GM12878 (cell line): Measurements from ENCODE around the gene CNTNAP2. TPM values are rescaled to one million over a fixed set of nuclear protein-coding genes. Genes with fewer than 3 reads are reported as not detected.

Experiments used
- ATAC-seq: fragments of 200-7000 bp; cut with Tn5 transposase; 3 replicates; pipeline ENCODE4 v1.9.1; 2020; ENCODE audit warnings: mild to moderate bottlenecking, moderate library complexity
- BruUV-seq: library from RNA; stranded (reverse); fragments of 400-500 nt; replicated peaks from 2 replicates; lab custom pipeline; 2021; lab: Mats Ljungman, UMichigan
- CTCF ChIA-PET: fragments of 300-600 bp; sonication (Branson Sonifier 250); formaldehyde crosslinking; extraction: SDS; loops from one replicate; lab custom pipeline; 2021; ENCODE audit warnings: inconsistent platforms; lab: Yijun Ruan, JAX
- POLR2A ChIA-PET: fragments of 350-600 bp; formaldehyde crosslinking; extraction: SDS; loops from one replicate; lab custom pipeline; 2021; ENCODE audit warnings: inconsistent platforms; lab: Charles Lee
- RAD21 ChIA-PET: fragments of 300-600 bp; sonication (Branson Sonifier 250); formaldehyde crosslinking; loops from one replicate; lab custom pipeline; 2023; ENCODE audit warnings: antibody characterized with exemption; ENCODE audit not compliant: unreplicated experiment; lab: Charles Lee
- SMC1A ChIA-PET: fragments of 300-600 bp; sonication (Branson Sonifier 250); formaldehyde crosslinking; loops from one replicate; lab custom pipeline; 2023; ENCODE audit not compliant: unreplicated experiment, uncharacterized antibody; lab: Charles Lee
- DNase-seq: peaks from one replicate; pipeline ENCODE4 v3.0.0-alpha.2; 2011; ENCODE audit warnings: low read depth, low spot score
- FAIRE-seq: peaks from 3 replicates; lab custom pipeline; 2011; peaks lifted over from hg19 to GRCh38; lab: Jason Lieb, UNC
- H2AFZ ChIP-seq: 2 replicates; pipeline ENCODE4 v1.6.0; 2011; ENCODE audit warnings: low read depth, low read length, control low read depth; ENCODE audit not compliant: control insufficient read depth
- H3K27ac ChIP-seq: 2 replicates; pipeline ENCODE4 v1.5.1; 2011; ENCODE audit warnings: control low read depth; ENCODE audit not compliant: control insufficient read depth, insufficient read depth
- H3K27me3 ChIP-seq, 2 experiments: replicated peaks in 1 of 2; 2 replicates each; pipeline versions ENCODE4 v1.6.0 to v1.6.1; 2011; ENCODE audit warnings: low read length in 1 of 2; ENCODE audit not compliant: control insufficient read depth in 2 of 2, insufficient read depth in 2 of 2
- H3K36me3 ChIP-seq, 2 experiments: 2 replicates each; pipeline ENCODE4 v1.5.1; 2011; ENCODE audit warnings: low read length in 1 of 2; ENCODE audit not compliant: control insufficient read depth in 2 of 2, insufficient read depth in 2 of 2
- H3K4me1 ChIP-seq: 2 replicates; pipeline ENCODE4 v1.6.1; 2011; ENCODE audit warnings: mild to moderate bottlenecking, low read length, moderate library complexity, mixed read lengths; ENCODE audit not compliant: control insufficient read depth, insufficient read depth
- H3K4me2 ChIP-seq: 2 replicates; pipeline ENCODE4 v1.6.0; 2011; ENCODE audit warnings: control low read depth; ENCODE audit not compliant: control insufficient read depth, insufficient read depth
- H3K4me3 ChIP-seq: fragments of 200-600 bp; sonication (generic); 2 replicates; pipeline ENCODE4 v1.5.1; 2016
- H3K79me2 ChIP-seq: 2 replicates; pipeline ENCODE4 v1.6.0; 2011; ENCODE audit warnings: low read length; ENCODE audit not compliant: control insufficient read depth, insufficient read depth
- H3K9ac ChIP-seq: 2 replicates; pipeline ENCODE4 v1.8.0; 2011; ENCODE audit warnings: low read length, control low read depth, mixed read lengths; ENCODE audit not compliant: control insufficient read depth, insufficient read depth
- H3K9me3 ChIP-seq: replicated peaks from 3 replicates; pipeline ENCODE4 v1.5.1; 2011; ENCODE audit warnings: mild to moderate bottlenecking, low read length; ENCODE audit not compliant: control insufficient read depth, insufficient read depth
- H4K20me1 ChIP-seq: 2 replicates; pipeline ENCODE4 v1.6.0; 2011; ENCODE audit not compliant: control insufficient read depth, insufficient read depth
- BCL3 ChIP-seq: IDR thresholded peaks from 2 replicates; pipeline ENCODE4 v1.6.1; 2011; ENCODE audit warnings: borderline replicate concordance, low read depth, mild to moderate bottlenecking, moderate library complexity, low read length; ENCODE audit not compliant: insufficient read depth, poor library complexity, severe bottlenecking
- CHD1 ChIP-seq: IDR thresholded peaks from 2 replicates; pipeline ENCODE4 v1.6.1; 2012; ENCODE audit warnings: low read depth, low read length, improper control_type of control experiment
- EED ChIP-seq: sonication (generic); IDR thresholded peaks from 2 replicates; pipeline ENCODE4 v1.6.1; 2016; ENCODE audit warnings: antibody characterized with exemption, low read depth
- MEF2B ChIP-seq: fragments of 450-650 bp; IDR thresholded peaks from 2 replicates; pipeline ENCODE4 v1.6.1; 2018; ENCODE audit warnings: mild to moderate bottlenecking, moderate library complexity; ENCODE audit not compliant: partially characterized antibody, poor library complexity, severe bottlenecking
- POLR2AphosphoS2 ChIP-seq: IDR thresholded peaks from 2 replicates; pipeline ENCODE4 v1.6.1; 2011; ENCODE audit warnings: low read depth, mild to moderate bottlenecking, low read length, improper control_type of control experiment, moderate library complexity
- RAD51 ChIP-seq: fragments of 450-650 bp; IDR thresholded peaks from 2 replicates; pipeline ENCODE4 v1.6.1; 2016; ENCODE audit warnings: moderate library complexity, mild to moderate bottlenecking, inconsistent platforms
- RB1 ChIP-seq: fragments of 450-650 bp; formaldehyde crosslinking; IDR thresholded peaks from 2 replicates; pipeline ENCODE4 v1.6.1; 2017; ENCODE audit warnings: mild to moderate bottlenecking, borderline replicate concordance
- RCOR1 ChIP-seq: conservative IDR thresholded peaks from 2 replicates; pipeline ENCODE4 v1.6.1; 2012; ENCODE audit warnings: low read depth, low read length, improper control_type of control experiment
- RELA ChIP-seq: fragments of 450-650 bp; IDR thresholded peaks from 2 replicates; pipeline ENCODE4 v1.8.0; 2014; ENCODE audit warnings: borderline replicate concordance; ENCODE audit not compliant: partially characterized antibody
- ZBTB4 ChIP-seq: fragments of 450-650 bp; formaldehyde crosslinking; IDR thresholded peaks from 2 replicates; pipeline ENCODE4 v1.4.0; 2022; ENCODE audit warnings: mild to moderate bottlenecking, moderate library complexity
- ZNF384 ChIP-seq: IDR thresholded peaks from 2 replicates; pipeline ENCODE4 v1.6.1; 2012; ENCODE audit warnings: low read depth, mild to moderate bottlenecking, low read length, improper control_type of control experiment, borderline replicate concordance
- WGBS: methylation state at CpG from one replicate; pipeline ENCODE4 v1.1.6; 2016; ENCODE audit warnings: low lambda C conversion rate; ENCODE audit not compliant: insufficient replicate concordance, insufficient coverage; ENCODE audit errors: missing lambda C conversion rate; 5-methylcytosine and 5-hydroxymethylcytosine counted together
- in situ Hi-C: fragments of 300-500 bp; cut with MboI; formaldehyde crosslinking; loops from 9 replicates; pipeline ENCODE4 v1.14.3; 2018; ENCODE audit warnings: mixed read lengths
- intact Hi-C: fragments of 100-400 bp; cut with micrococcal nuclease; formaldehyde crosslinking; loops from one replicate; pipeline ENCODE4 v1.14.2; 2022; ENCODE audit not compliant: unreplicated experiment
- polyA plus RNA-seq, 11 experiments: library from polyadenylated mRNA; depleted of rRNA in 4 of 11; unstranded in 6 of 11; stranded (reverse) in 5 of 11; fragments of >200 nt; fragmentation: Nextera tagmentation in 4 of 11; fragmentation: Illumina TruSeq in 1 of 11; extraction: Ambion mirVana in 4 of 11; extraction: Trizol in 1 of 11; gene quantifications; 1 replicate in 1 of 11; 2 replicates in 10 of 11; pipeline versions ENCODE4 v1.2.1 to v1.2.3, GENCODE V29; 2011 to 2016; ENCODE audit warnings: inconsistent platforms in 2 of 11, missing spikeins in 2 of 11, low read depth in 1 of 11
- total RNA-seq, 4 experiments: library from RNA; depleted of rRNA in 3 of 4; stranded (reverse); fragments of >200 nt in 3 of 4; fragmentation: Illumina TruSeq in 1 of 4; extraction: Trizol in 1 of 4; gene quantifications; 2 replicates each; pipeline versions ENCODE4 v1.2.1 to v1.2.3, GENCODE V29; 2013 to 2021
- TF ChIP-seq, protein P1 (sequence below): fragments of 450-650 bp; IDR thresholded peaks from 2 replicates; pipeline ENCODE4 v1.6.1; 2017; ENCODE audit warnings: antibody characterized with exemption, mild to moderate bottlenecking, moderate library complexity

CNTNAP2 gene
- total and polyA plus RNA-seq, 10 of the 15 experiments (the other 5 are each of a cell fraction or from before 2014, with no cell fraction given): 0.03 to 0.08 (median 0.03) TPM; not detected in 7

- TF ChIP-seq, protein P1, sequence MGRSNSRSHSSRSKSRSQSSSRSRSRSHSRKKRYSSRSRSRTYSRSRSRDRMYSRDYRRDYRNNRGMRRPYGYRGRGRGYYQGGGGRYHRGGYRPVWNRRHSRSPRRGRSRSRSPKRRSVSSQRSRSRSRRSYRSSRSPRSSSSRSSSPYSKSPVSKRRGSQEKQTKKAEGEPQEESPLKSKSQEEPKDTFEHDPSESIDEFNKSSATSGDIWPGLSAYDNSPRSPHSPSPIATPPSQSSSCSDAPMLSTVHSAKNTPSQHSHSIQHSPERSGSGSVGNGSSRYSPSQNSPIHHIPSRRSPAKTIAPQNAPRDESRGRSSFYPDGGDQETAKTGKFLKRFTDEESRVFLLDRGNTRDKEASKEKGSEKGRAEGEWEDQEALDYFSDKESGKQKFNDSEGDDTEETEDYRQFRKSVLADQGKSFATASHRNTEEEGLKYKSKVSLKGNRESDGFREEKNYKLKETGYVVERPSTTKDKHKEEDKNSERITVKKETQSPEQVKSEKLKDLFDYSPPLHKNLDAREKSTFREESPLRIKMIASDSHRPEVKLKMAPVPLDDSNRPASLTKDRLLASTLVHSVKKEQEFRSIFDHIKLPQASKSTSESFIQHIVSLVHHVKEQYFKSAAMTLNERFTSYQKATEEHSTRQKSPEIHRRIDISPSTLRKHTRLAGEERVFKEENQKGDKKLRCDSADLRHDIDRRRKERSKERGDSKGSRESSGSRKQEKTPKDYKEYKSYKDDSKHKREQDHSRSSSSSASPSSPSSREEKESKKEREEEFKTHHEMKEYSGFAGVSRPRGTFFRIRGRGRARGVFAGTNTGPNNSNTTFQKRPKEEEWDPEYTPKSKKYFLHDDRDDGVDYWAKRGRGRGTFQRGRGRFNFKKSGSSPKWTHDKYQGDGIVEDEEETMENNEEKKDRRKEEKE: no peak
- TF ChIP-seq CHD1 (no peak), POLR2AphosphoS2 (no peak)
- TF ChIP-seq, all 136 proteins: peak for 0
Measured at GRCh38 chr7:148337995-148338747, 2221.6 kb downstream of the CNTNAP2 start (continued).

- H3K4me2 ChIP-seq: no peak overlapping the region
- ChIA-PET CTCF (no interaction called here), RAD21 (no interaction called here), POLR2A (no interaction called here), SMC1A (no interaction called here)
- DNase-seq (no peak), ATAC-seq (no peak), FAIRE-seq (no peak)
- H3K27me3 ChIP-seq: peaks cover 4 to 25% of the 10 kb centered on the region in 2 experiments; a peak in 3 of 4 replicates
- H3K79me2 ChIP-seq: no peaks in the 10 kb centered on the region
- intact Hi-C loops: no loop called here
- H3K9ac ChIP-seq: no peak overlapping the region
- H3K9me3 ChIP-seq: no peaks in the 10 kb centered on the region
- H3K36me3 ChIP-seq: no peaks in the 10 kb centered on the region
- no peak overlapping the region for H3K27ac ChIP-seq
- no peak overlapping the region for H3K4me3 ChIP-seq
- BruUV-seq: no TSS peak
- 60% methylated on average over 15 of the region's 15 CpGs for WGBS
- no peak overlapping the region for H2AFZ ChIP-seq
- H3K4me1 ChIP-seq: no peaks in the 10 kb centered on the region
- H4K20me1 ChIP-seq: no peaks in the 10 kb centered on the region
- in situ Hi-C loops: no loop called here
- TF ChIP-seq RCOR1 (no peak), BCL3 (no peak), MEF2B (no peak), RELA (no peak), ZBTB4 (CRISPR knock-in tag) (no peak), ZNF384 (no peak), EED (no peak), RAD51 (no peak), RB1 (no peak)
Measured at GRCh38 chr7:148340438-148341280, 2224.1 kb downstream of the CNTNAP2 start.
